SK-N-SH treated with all-trans-retinoic acid at 6 μM for 48 hours (cell line): Measurements from ENCODE around the gene PDK1.

Source experiments
- ATAC-seq: fragments of 200-7000 bp; cut with Tn5 transposase; 3 replicates; pipeline ENCODE4 v1.9.1; 2020; ENCODE audit warnings: mild to moderate bottlenecking, moderate library complexity
- ARNTL ChIP-seq: fragments of 450-650 bp; formaldehyde crosslinking; IDR thresholded peaks from 2 replicates; pipeline ENCODE4 v1.5.0; 2020; ENCODE audit warnings: low read depth, mild to moderate bottlenecking, moderate library complexity, borderline replicate concordance
- BACH2 ChIP-seq: fragments of 250-450 bp; sonication (Bioruptor Pico); IDR thresholded peaks from 2 replicates; pipeline ENCODE4 v1.9.0; 2021; ENCODE audit warnings: mild to moderate bottlenecking, borderline replicate concordance
- CSDC2 ChIP-seq: fragments of 250-450 bp; sonication (Bioruptor Pico); IDR thresholded peaks from 2 replicates; pipeline ENCODE4 v1.5.0; 2020; ENCODE audit warnings: mild to moderate bottlenecking, moderate library complexity
- GLIS3 ChIP-seq: fragments of 250-450 bp; sonication (Bioruptor Pico); IDR thresholded peaks from 2 replicates; pipeline ENCODE4 v1.5.0; 2020; ENCODE audit warnings: mild to moderate bottlenecking, moderate library complexity
- ISL1 ChIP-seq: fragments of 250-450 bp; sonication (Bioruptor Pico); IDR thresholded peaks from 2 replicates; pipeline ENCODE4 v2.1.2; 2022; ENCODE audit warnings: mild to moderate bottlenecking, moderate library complexity
- PPARA ChIP-seq: fragments of 250-450 bp; sonication (Bioruptor Pico); IDR thresholded peaks from 2 replicates; pipeline ENCODE4 v1.5.0; 2020; ENCODE audit warnings: mild to moderate bottlenecking, borderline replicate concordance
- RARB ChIP-seq: fragments of 250-450 bp; sonication (Bioruptor Pico); IDR thresholded peaks from 2 replicates; pipeline ENCODE4 v1.8.0; 2021; ENCODE audit warnings: mild to moderate bottlenecking, moderate library complexity
- SNAI2 ChIP-seq: fragments of 250-450 bp; sonication (Bioruptor Pico); IDR thresholded peaks from 2 replicates; pipeline ENCODE4 v1.5.0; 2020; ENCODE audit warnings: mild to moderate bottlenecking, moderate library complexity
- TOX ChIP-seq: fragments of 250-450 bp; sonication (Bioruptor Pico); IDR thresholded peaks from 2 replicates; pipeline ENCODE4 v1.8.0; 2021; ENCODE audit warnings: mild to moderate bottlenecking, moderate library complexity, borderline replicate concordance
- ZC3H10 ChIP-seq: fragments of 250-450 bp; sonication (Bioruptor Pico); IDR thresholded peaks from 2 replicates; pipeline ENCODE4 v1.5.1; 2021; ENCODE audit warnings: mild to moderate bottlenecking, moderate library complexity
- ZFP3 ChIP-seq: fragments of 250-450 bp; sonication (Bioruptor Pico); IDR thresholded peaks from 2 replicates; pipeline ENCODE4 v1.5.0; 2020; ENCODE audit warnings: mild to moderate bottlenecking, moderate library complexity
- ZFP30 ChIP-seq: fragments of 450-650 bp; formaldehyde crosslinking; IDR thresholded peaks from 2 replicates; pipeline ENCODE4 v1.5.0; 2022; ENCODE audit warnings: mild to moderate bottlenecking, moderate library complexity
- ZNF565 ChIP-seq: fragments of 450-650 bp; formaldehyde crosslinking; conservative IDR thresholded peaks from 2 replicates; pipeline ENCODE4 v1.5.0; 2020; ENCODE audit warnings: low read depth, mild to moderate bottlenecking, moderate library complexity
- ZNF70 ChIP-seq: fragments of 450-650 bp; formaldehyde crosslinking; IDR thresholded peaks from 2 replicates; pipeline ENCODE4 v1.5.0; 2020; ENCODE audit warnings: mild to moderate bottlenecking, moderate library complexity
- ZNF8 ChIP-seq: fragments of 450-650 bp; formaldehyde crosslinking; IDR thresholded peaks from 2 replicates; pipeline ENCODE4 v1.5.0; 2020; ENCODE audit warnings: mild to moderate bottlenecking, moderate library complexity
- TF ChIP-seq, protein P1 (sequence below): fragments of 250-450 bp; sonication (Bioruptor Pico); IDR thresholded peaks from 2 replicates; pipeline ENCODE4 v1.5.1; 2021; ENCODE audit warnings: mild to moderate bottlenecking, moderate library complexity
- TF ChIP-seq, protein P2 (sequence below): fragments of 250-450 bp; sonication (Bioruptor Pico); IDR thresholded peaks from 2 replicates; pipeline ENCODE4 v1.8.0; 2020; ENCODE audit warnings: mild to moderate bottlenecking, moderate library complexity, borderline replicate concordance
- TF ChIP-seq, protein P3 (sequence below): fragments of 250-450 bp; sonication (Bioruptor Pico); IDR thresholded peaks from 2 replicates; pipeline ENCODE4 v1.5.0; 2020; ENCODE audit warnings: mild to moderate bottlenecking, moderate library complexity
- TF ChIP-seq, protein P4 (sequence below): fragments of 250-450 bp; sonication (Bioruptor Pico); IDR thresholded peaks from 2 replicates; pipeline ENCODE4 v1.8.0; 2021; ENCODE audit warnings: low read depth, mild to moderate bottlenecking, moderate library complexity, borderline replicate concordance
- TF ChIP-seq, protein P5 (sequence below): fragments of 250-450 bp; sonication (Bioruptor Pico); IDR thresholded peaks from 2 replicates; pipeline ENCODE4 v1.5.1; 2020; ENCODE audit warnings: low read depth, mild to moderate bottlenecking, moderate library complexity

PDK1 gene

DNA sequence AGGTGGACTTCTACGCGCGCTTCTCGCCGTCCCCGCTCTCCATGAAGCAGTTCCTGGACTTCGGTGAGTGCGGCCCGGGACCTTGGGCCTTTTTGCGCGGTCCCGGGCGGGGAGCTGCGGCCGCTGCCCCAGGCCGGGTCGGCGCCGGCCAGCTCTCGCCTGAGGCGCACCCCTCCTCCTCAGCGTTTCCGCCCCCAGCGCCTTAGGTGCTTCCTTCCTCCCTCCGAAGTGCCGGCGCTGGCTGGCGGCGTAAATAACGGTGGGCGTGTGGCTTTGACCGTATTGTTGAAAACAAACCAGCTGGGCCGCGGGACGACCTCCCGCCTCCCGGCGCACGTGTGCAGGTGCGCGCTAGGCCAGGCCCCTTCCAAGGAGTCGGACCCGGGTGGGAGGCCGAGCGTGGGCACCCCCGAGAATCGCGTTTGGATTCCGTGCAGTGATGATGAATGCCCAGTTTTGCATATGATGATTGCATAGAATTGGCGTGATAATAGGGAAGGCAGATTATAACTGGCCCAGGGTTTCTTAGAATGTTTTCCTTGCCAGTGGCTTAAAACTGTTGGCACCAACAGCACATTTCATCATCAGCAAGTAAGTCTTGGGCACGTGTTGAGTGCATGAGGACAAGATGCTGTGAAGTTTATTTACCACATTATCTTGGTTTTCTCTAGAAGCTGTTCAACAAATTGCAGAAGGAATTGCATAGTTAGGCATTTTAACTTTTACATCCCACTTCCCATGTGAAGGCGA lies 569 bp downstream of the PDK1 start (continued):
- no peak for TF ChIP-seq SNAI2
- no peak for TF ChIP-seq ARNTL

DNA sequence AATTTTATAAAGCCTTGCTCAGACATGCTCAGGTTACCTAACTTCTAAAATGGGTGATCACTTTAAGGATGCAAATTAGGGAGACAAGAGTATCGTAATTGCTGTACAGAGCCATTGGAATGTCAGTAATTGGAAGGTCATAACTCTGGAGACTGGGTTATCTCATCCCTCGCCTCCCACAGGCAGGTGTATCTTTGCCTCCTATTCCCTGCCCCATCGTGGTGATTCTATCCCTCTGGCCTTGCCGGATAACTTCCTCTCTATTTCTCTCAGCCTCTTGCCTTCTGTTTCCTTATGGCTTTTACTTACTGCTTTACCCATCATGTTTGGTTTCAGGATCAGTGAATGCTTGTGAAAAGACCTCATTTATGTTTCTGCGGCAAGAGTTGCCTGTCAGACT lies 2.5 kb downstream of the PDK1 start:
- TF ChIP-seq ZFP3 (CRISPR knock-in tag) = no peak
- TF ChIP-seq, protein P1, sequence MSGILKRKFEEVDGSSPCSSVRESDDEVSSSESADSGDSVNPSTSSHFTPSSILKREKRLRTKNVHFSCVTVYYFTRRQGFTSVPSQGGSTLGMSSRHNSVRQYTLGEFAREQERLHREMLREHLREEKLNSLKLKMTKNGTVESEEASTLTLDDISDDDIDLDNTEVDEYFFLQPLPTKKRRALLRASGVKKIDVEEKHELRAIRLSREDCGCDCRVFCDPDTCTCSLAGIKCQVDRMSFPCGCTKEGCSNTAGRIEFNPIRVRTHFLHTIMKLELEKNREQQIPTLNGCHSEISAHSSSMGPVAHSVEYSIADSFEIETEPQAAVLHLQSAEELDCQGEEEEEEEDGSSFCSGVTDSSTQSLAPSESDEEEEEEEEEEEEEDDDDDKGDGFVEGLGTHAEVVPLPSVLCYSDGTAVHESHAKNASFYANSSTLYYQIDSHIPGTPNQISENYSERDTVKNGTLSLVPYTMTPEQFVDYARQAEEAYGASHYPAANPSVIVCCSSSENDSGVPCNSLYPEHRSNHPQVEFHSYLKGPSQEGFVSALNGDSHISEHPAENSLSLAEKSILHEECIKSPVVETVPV = no peak
- no peak for TF ChIP-seq ZNF8
- no peak for TF ChIP-seq ARNTL
- no peak for TF ChIP-seq RARB (CRISPR knock-in tag)
- TF ChIP-seq ZNF565 = no peak
- no peak for TF ChIP-seq ZNF70 (CRISPR knock-in tag)
- no peak for TF ChIP-seq CSDC2 (CRISPR knock-in tag)
- TF ChIP-seq ISL1 = no peak
- TF ChIP-seq ZFP30 = no peak
- no peak for TF ChIP-seq GLIS3 (CRISPR knock-in tag)
- TF ChIP-seq ZC3H10 (CRISPR knock-in tag) = no peak
- no peak for TF ChIP-seq BACH2
- TF ChIP-seq TOX (CRISPR knock-in tag) = no peak
- TF ChIP-seq, protein P2, sequence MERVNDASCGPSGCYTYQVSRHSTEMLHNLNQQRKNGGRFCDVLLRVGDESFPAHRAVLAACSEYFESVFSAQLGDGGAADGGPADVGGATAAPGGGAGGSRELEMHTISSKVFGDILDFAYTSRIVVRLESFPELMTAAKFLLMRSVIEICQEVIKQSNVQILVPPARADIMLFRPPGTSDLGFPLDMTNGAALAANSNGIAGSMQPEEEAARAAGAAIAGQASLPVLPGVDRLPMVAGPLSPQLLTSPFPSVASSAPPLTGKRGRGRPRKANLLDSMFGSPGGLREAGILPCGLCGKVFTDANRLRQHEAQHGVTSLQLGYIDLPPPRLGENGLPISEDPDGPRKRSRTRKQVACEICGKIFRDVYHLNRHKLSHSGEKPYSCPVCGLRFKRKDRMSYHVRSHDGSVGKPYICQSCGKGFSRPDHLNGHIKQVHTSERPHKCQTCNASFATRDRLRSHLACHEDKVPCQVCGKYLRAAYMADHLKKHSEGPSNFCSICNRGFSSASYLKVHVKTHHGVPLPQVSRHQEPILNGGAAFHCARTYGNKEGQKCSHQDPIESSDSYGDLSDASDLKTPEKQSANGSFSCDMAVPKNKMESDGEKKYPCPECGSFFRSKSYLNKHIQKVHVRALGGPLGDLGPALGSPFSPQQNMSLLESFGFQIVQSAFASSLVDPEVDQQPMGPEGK (CRISPR knock-in tag) = no peak
- TF ChIP-seq, protein P3, sequence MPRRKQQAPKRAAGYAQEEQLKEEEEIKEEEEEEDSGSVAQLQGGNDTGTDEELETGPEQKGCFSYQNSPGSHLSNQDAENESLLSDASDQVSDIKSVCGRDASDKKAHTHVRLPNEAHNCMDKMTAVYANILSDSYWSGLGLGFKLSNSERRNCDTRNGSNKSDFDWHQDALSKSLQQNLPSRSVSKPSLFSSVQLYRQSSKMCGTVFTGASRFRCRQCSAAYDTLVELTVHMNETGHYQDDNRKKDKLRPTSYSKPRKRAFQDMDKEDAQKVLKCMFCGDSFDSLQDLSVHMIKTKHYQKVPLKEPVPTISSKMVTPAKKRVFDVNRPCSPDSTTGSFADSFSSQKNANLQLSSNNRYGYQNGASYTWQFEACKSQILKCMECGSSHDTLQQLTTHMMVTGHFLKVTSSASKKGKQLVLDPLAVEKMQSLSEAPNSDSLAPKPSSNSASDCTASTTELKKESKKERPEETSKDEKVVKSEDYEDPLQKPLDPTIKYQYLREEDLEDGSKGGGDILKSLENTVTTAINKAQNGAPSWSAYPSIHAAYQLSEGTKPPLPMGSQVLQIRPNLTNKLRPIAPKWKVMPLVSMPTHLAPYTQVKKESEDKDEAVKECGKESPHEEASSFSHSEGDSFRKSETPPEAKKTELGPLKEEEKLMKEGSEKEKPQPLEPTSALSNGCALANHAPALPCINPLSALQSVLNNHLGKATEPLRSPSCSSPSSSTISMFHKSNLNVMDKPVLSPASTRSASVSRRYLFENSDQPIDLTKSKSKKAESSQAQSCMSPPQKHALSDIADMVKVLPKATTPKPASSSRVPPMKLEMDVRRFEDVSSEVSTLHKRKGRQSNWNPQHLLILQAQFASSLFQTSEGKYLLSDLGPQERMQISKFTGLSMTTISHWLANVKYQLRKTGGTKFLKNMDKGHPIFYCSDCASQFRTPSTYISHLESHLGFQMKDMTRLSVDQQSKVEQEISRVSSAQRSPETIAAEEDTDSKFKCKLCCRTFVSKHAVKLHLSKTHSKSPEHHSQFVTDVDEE = no peak
- ATAC-seq = no peak

DNA sequence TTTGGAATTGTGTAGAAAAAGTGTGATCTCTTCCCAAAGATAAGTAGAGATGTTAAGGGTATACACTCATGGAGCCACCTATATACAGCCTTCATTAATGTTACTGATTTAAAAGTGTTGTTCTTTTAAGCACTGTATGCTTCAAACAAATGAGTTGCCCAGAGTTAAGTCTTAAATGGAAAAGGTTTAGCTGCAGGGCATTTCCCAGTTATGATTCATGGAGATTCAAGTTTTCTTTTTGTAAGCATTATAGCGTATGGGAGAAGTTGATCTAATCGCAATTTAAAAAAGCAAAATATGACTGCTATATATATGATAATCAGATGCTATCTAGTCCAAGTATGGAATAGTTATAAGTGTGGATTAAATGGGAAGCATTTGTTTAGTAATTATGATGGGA lies 4.8 kb downstream of the PDK1 start:
- no peak for ATAC-seq
- TF ChIP-seq, protein P3 = no peak

DNA sequence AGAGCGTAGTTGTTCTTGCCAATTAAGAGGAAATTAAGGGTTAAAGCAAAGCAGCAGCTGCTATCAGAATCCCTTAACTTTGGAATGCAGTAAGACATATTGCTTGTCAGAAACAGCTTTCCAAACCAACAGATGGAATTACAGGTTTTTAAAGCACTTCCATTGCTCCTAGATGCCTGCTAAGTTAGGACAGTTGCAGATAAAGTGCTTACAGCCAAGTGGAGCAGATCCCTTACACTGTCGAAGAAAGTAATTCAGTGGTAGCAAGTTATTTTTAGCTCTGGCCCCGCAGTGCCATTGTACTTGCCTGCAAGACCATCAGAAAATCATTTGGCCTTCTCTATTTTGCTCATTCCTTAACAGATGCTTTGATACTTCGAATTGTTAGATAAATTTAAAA lies 5.4 kb downstream of the PDK1 start:
- ATAC-seq = no peak
- TF ChIP-seq, protein P4, sequence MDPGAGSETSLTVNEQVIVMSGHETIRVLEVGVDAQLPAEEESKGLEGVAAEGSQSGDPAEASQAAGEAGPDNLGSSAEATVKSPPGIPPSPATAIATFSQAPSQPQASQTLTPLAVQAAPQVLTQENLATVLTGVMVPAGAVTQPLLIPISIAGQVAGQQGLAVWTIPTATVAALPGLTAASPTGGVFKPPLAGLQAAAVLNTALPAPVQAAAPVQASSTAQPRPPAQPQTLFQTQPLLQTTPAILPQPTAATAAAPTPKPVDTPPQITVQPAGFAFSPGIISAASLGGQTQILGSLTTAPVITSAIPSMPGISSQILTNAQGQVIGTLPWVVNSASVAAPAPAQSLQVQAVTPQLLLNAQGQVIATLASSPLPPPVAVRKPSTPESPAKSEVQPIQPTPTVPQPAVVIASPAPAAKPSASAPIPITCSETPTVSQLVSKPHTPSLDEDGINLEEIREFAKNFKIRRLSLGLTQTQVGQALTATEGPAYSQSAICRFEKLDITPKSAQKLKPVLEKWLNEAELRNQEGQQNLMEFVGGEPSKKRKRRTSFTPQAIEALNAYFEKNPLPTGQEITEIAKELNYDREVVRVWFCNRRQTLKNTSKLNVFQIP (CRISPR knock-in tag) = no peak
- TF ChIP-seq RARB (CRISPR knock-in tag) (no peak), GLIS3 (CRISPR knock-in tag) (no peak), ZNF8 (no peak), ZFP3 (CRISPR knock-in tag) (no peak), ZFP30 (no peak), PPARA (CRISPR knock-in tag) (no peak)
- TF ChIP-seq, protein P2 (CRISPR knock-in tag) = no peak
- TF ChIP-seq, protein P1 = no peak
- TF ChIP-seq, protein P5, sequence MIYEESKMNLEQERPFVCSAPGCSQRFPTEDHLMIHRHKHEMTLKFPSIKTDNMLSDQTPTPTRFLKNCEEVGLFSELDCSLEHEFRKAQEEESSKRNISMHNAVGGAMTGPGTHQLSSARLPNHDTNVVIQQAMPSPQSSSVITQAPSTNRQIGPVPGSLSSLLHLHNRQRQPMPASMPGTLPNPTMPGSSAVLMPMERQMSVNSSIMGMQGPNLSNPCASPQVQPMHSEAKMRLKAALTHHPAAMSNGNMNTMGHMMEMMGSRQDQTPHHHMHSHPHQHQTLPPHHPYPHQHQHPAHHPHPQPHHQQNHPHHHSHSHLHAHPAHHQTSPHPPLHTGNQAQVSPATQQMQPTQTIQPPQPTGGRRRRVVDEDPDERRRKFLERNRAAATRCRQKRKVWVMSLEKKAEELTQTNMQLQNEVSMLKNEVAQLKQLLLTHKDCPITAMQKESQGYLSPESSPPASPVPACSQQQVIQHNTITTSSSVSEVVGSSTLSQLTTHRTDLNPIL (CRISPR knock-in tag) = no peak
